Fibroblast of the aortic adventitia (primary cell): ENCODE data around the gene UBR2. TPM values are rescaled to one million over a fixed set of nuclear protein-coding genes. Genes with fewer than 3 reads are reported as not detected.

Experiments
- DNase-seq: peaks from one replicate; pipeline ENCODE4 v3.0.0-alpha.2; 2010; ENCODE audit warnings: low read depth
- H3K4me3 ChIP-seq: 2 replicates; pipeline ENCODE4 v1.5.1; 2011; ENCODE audit warnings: low read depth, mild to moderate bottlenecking, control low read depth, low read length, moderate library complexity
- total RNA-seq: library from RNA; depleted of rRNA; stranded (reverse); fragments of >200 nt; gene quantifications from 2 replicates; pipeline ENCODE4 v1.2.3, GENCODE V29; 2012; ENCODE audit warnings: low replicate concordance
- TF ChIP-seq, protein P1 (sequence below): IDR thresholded peaks from 2 replicates; pipeline ENCODE4 v1.5.1; 2011; ENCODE audit warnings: mild to moderate bottlenecking, low read length, control low read depth, inconsistent platforms; ENCODE audit not compliant: insufficient read depth

Gene UBR2
- total RNA-seq, 1 donor = 35.9 TPM

- DNase-seq = peak; percentile 38
- no peak overlapping the region for H3K4me3 ChIP-seq
- TF ChIP-seq, protein P1, sequence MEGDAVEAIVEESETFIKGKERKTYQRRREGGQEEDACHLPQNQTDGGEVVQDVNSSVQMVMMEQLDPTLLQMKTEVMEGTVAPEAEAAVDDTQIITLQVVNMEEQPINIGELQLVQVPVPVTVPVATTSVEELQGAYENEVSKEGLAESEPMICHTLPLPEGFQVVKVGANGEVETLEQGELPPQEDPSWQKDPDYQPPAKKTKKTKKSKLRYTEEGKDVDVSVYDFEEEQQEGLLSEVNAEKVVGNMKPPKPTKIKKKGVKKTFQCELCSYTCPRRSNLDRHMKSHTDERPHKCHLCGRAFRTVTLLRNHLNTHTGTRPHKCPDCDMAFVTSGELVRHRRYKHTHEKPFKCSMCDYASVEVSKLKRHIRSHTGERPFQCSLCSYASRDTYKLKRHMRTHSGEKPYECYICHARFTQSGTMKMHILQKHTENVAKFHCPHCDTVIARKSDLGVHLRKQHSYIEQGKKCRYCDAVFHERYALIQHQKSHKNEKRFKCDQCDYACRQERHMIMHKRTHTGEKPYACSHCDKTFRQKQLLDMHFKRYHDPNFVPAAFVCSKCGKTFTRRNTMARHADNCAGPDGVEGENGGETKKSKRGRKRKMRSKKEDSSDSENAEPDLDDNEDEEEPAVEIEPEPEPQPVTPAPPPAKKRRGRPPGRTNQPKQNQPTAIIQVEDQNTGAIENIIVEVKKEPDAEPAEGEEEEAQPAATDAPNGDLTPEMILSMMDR = no peak
These were observed 126.4 kb downstream of the UBR2 start for GRCh38 chr6:42690151-42690702.

GRCh38 chr6:42690872-42691271 is 127.0 kb downstream of the UBR2 start:
- no peak overlapping the region for H3K4me3 ChIP-seq
- TF ChIP-seq, protein P1 = no peak

DNA sequence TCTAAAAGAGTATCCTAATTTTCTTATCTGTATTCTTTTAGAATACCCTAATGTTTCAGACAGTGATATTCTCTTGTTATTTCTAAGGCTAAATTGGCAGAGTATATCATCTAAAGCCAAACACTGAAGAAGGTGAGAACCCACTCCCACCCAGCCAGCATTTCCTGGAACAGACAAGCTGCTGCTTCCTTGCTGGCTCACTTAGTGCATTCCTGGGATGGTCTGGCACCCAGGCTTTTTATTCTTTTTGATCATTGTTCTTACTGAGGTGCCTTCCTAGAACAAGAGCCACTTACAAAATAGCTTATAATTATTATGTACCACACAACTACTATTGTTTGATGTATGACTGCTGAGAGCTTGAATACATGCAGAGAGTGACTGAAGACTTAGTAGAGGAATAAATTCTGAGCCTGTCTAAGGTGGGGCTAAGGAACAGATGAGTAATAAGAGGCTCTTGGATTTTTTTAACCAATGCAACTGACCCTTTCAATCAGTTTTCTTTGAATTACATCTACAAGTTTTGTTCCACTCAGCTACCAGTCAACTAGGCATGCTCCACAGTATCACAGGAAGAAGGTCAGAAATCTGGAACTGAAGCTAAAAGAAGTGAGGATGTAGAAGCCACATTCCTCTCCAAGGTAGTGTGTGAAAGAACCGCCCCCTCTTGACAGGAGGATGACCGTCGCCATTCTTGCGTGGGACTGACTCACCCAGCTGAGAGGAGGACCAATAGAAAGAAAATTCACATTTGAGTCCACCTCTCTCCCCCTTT is 128.5 kb downstream of the UBR2 start:
- TF ChIP-seq, protein P1 = no peak
- peak; percentile 59 for DNase-seq
- no peak overlapping the region for H3K4me3 ChIP-seq

More at GRCh38 chr6:42690872-42691271, 127.0 kb downstream of the UBR2 start:
- no peak for DNase-seq

- H3K4me3 ChIP-seq = no peak overlapping the region
- peak; percentile 12 for DNase-seq
- TF ChIP-seq, protein P1 = no peak
These were observed 130.0 kb downstream of the UBR2 start for GRCh38 chr6:42693725-42694323.

- H3K4me3 ChIP-seq = no peak overlapping the region
- TF ChIP-seq, protein P1 = no peak
- peak; percentile 92 for DNase-seq
These were observed 130.8 kb downstream of the UBR2 start for GRCh38 chr6:42694586-42694985.

- no peak overlapping the region for H3K4me3 ChIP-seq
- peak; percentile 90 for DNase-seq
- TF ChIP-seq, protein P1 = no peak
These were observed 132.9 kb downstream of the UBR2 start for GRCh38 chr6:42696526-42697267.
